ENCODE results near the gene ROBO4.

GRCh38 chr11:124892750-124893454 lies 4.8 kb downstream of the ROBO4 start:
- no peak for TF ChIP-seq CTCF (conservative IDR thresholded peaks at IDR 0.05; ENCODE audit: low read depth in 2 of 2)
- no peak for TF ChIP-seq REST (IDR thresholded peaks at IDR 0.05; ENCODE audit: unreplicated experiment)
- no peak for TF ChIP-seq POLR2AphosphoS5 (IDR thresholded peaks at IDR 0.05; ENCODE audit: low read depth)
- no peak for TF ChIP-seq CREB1 (CRISPR knock-in tag; IDR thresholded peaks at IDR 0.05; ENCODE audit: low read depth)
- TF ChIP-seq EZH2 (IDR thresholded peaks at IDR 0.05; ENCODE audit: low read depth, unreplicated experiment): no peak
- no peak for TF ChIP-seq EZH2phosphoT487 (IDR thresholded peaks at IDR 0.05; ENCODE audit: unreplicated experiment)
- no peak for TF ChIP-seq STAT1 (IDR thresholded peaks at IDR 0.05; ENCODE audit: unreplicated experiment)
- TF ChIP-seq NANOG (IDR thresholded peaks at IDR 0.05; ENCODE audit: borderline replicate concordance): no peak
